ENCODE measurements around the gene YIPF2. TPM values are rescaled to one million over a fixed set of nuclear protein-coding genes. Genes with fewer than 3 reads are reported as not detected.

The YIPF2 gene
- total RNA-seq, 1 donor from 2014 or later, result 69.5 TPM

- FAIRE-seq (no peak), DNase-seq (ENCODE audit: low read depth) (no peak)
- H3K9ac ChIP-seq (ENCODE audit: low read length), result no peak overlapping the region
- peaks cover 5% of the 10 kb centered on the region for H3K36me3 ChIP-seq (ENCODE audit: insufficient read depth, low read length)
- peaks cover 14% of the 10 kb centered on the region for H3K4me1 ChIP-seq (ENCODE audit: insufficient read depth, low read length)
- H3K4me1 Mint-ChIP-seq (ENCODE audit: low read depth, unreplicated experiment), result peaks cover 13% of the 10 kb centered on the region
- H3K27ac Mint-ChIP-seq (ENCODE audit: unreplicated experiment), result no peak overlapping the region
- peaks cover 29% of the 10 kb centered on the region for H4K20me1 ChIP-seq (ENCODE audit: insufficient read depth, low read length)
- H3K36me3 Mint-ChIP-seq (ENCODE audit: low read depth, unreplicated experiment), result peaks cover 13% of the 10 kb centered on the region
- H3K27ac ChIP-seq (ENCODE audit: low read depth, low read length), result no peak overlapping the region
- H3K9me3 Mint-ChIP-seq (ENCODE audit: unreplicated experiment), result no peaks in the 10 kb centered on the region
- no peaks in the 10 kb centered on the region for H3K9me3 ChIP-seq (ENCODE audit: insufficient read depth, low read depth, low read length)
- no peak overlapping the region for H3K4me3 ChIP-seq (ENCODE audit: insufficient read depth, low read depth, low read length)
- no peak overlapping the region for H3K4me2 ChIP-seq (ENCODE audit: low read length)
- H3K79me2 ChIP-seq (ENCODE audit: insufficient read depth, low read length), result peaks cover 4% of the 10 kb centered on the region
- H3K4me3 Mint-ChIP-seq (ENCODE audit: unreplicated experiment), result no peak overlapping the region
- H2AFZ ChIP-seq (ENCODE audit: low read depth, low read length), result no peak overlapping the region
- no peaks in the 10 kb centered on the region for H3K27me3 Mint-ChIP-seq (ENCODE audit: low read depth, unreplicated experiment)
- no peaks in the 10 kb centered on the region for H3K27me3 ChIP-seq (ENCODE audit: insufficient read depth, low read length)
- TF ChIP-seq EZH2 (IDR thresholded peaks at IDR 0.05; ENCODE audit: insufficient read depth, low read length) (no peak), CTCF (IDR thresholded peaks at IDR 0.05; ENCODE audit: insufficient read depth, low read depth, low read length) (no peak)
Observed at GRCh38 chr19:10911579-10912363, 16.7 kb downstream of the YIPF2 start.

- Histone ChIP-seq H4K20me1 (ENCODE audit: insufficient read depth, low read length) (peaks cover 30% of the 10 kb centered on the region), H3K9ac (ENCODE audit: low read length) (no peak overlapping the region), H3K9me3 (ENCODE audit: insufficient read depth, low read depth, low read length) (no peaks in the 10 kb centered on the region), H3K4me2 (ENCODE audit: low read length) (no peak overlapping the region), H3K79me2 (ENCODE audit: insufficient read depth, low read length) (peaks cover 17% of the 10 kb centered on the region), H2AFZ (ENCODE audit: low read depth, low read length) (no peak overlapping the region), H3K36me3 (ENCODE audit: insufficient read depth, low read length) (peaks cover 5% of the 10 kb centered on the region), H3K27me3 (ENCODE audit: insufficient read depth, low read length) (no peaks in the 10 kb centered on the region), H3K4me1 (ENCODE audit: insufficient read depth, low read length) (no peaks in the 10 kb centered on the region), H3K4me3 (ENCODE audit: insufficient read depth, low read depth, low read length) (no peak overlapping the region), H3K27ac (ENCODE audit: low read depth, low read length) (no peak overlapping the region)
- Mint-ChIP-seq H3K4me3 (ENCODE audit: unreplicated experiment) (no peak overlapping the region), H3K27me3 (ENCODE audit: low read depth, unreplicated experiment) (no peaks in the 10 kb centered on the region), H3K27ac (ENCODE audit: unreplicated experiment) (no peak overlapping the region), H3K9me3 (ENCODE audit: unreplicated experiment) (peaks cover 2% of the 10 kb centered on the region), H3K36me3 (ENCODE audit: low read depth, unreplicated experiment) (peaks cover 4% of the 10 kb centered on the region), H3K4me1 (ENCODE audit: low read depth, unreplicated experiment) (peaks cover 4% of the 10 kb centered on the region)
- FAIRE-seq (no peak), DNase-seq (ENCODE audit: low read depth) (no peak)
- no peak for TF ChIP-seq EZH2 (IDR thresholded peaks at IDR 0.05; ENCODE audit: insufficient read depth, low read length)
Observed at GRCh38 chr19:10908380-10908960, 20.0 kb downstream of the YIPF2 start.

- H3K9ac ChIP-seq (ENCODE audit: low read length), result no peak overlapping the region
- Mint-ChIP-seq H3K36me3 (ENCODE audit: low read depth, unreplicated experiment) (peaks cover 4% of the 10 kb centered on the region), H3K4me1 (ENCODE audit: low read depth, unreplicated experiment) (peaks cover 4% of the 10 kb centered on the region), H3K4me3 (ENCODE audit: unreplicated experiment) (no peak overlapping the region), H3K27ac (ENCODE audit: unreplicated experiment) (no peak overlapping the region), H3K27me3 (ENCODE audit: low read depth, unreplicated experiment) (no peaks in the 10 kb centered on the region), H3K9me3 (ENCODE audit: unreplicated experiment) (peaks cover 5% of the 10 kb centered on the region)
- H3K27me3 ChIP-seq (ENCODE audit: insufficient read depth, low read length), result no peaks in the 10 kb centered on the region
- H3K36me3 ChIP-seq (ENCODE audit: insufficient read depth, low read length), result peaks cover 5% of the 10 kb centered on the region
- no peak overlapping the region for H3K4me3 ChIP-seq (ENCODE audit: insufficient read depth, low read depth, low read length)
- FAIRE-seq (no peak), DNase-seq (ENCODE audit: low read depth) (no peak)
- no peak overlapping the region for H2AFZ ChIP-seq (ENCODE audit: low read depth, low read length)
- H3K4me2 ChIP-seq (ENCODE audit: low read length), result no peak overlapping the region
- H3K9me3 ChIP-seq (ENCODE audit: insufficient read depth, low read depth, low read length), result no peaks in the 10 kb centered on the region
- peaks cover 23% of the 10 kb centered on the region for H3K79me2 ChIP-seq (ENCODE audit: insufficient read depth, low read length)
- no peak overlapping the region for H3K27ac ChIP-seq (ENCODE audit: low read depth, low read length)
- H4K20me1 ChIP-seq (ENCODE audit: insufficient read depth, low read length), result peaks cover 36% of the 10 kb centered on the region
- no peaks in the 10 kb centered on the region for H3K4me1 ChIP-seq (ENCODE audit: insufficient read depth, low read length)
- TF ChIP-seq EZH2 (IDR thresholded peaks at IDR 0.05; ENCODE audit: insufficient read depth, low read length) (no peak), CTCF (IDR thresholded peaks at IDR 0.05; ENCODE audit: insufficient read depth, low read depth, low read length) (no peak)
Observed at GRCh38 chr19:10907925-10908324, 20.5 kb downstream of the YIPF2 start.

Measured in astrocyte (in vitro differentiated cells and primary cell).